SK-N-DZ (cell line): Measurements from ENCODE around the gene ERC1.
A peak's percentile ranks its signal among the peaks of the same experiment; 100 is the strongest.

ENCODE experiments used
- DNase-seq: peaks from one replicate; pipeline ENCODE4 v3.0.0-alpha.2; 2015; ENCODE audit warnings: low spot score

The ERC1 gene

GRCh38 chr12:1382151-1382550 is 391.1 kb downstream of the ERC1 start:
- DNase-seq = no peak

DNA sequence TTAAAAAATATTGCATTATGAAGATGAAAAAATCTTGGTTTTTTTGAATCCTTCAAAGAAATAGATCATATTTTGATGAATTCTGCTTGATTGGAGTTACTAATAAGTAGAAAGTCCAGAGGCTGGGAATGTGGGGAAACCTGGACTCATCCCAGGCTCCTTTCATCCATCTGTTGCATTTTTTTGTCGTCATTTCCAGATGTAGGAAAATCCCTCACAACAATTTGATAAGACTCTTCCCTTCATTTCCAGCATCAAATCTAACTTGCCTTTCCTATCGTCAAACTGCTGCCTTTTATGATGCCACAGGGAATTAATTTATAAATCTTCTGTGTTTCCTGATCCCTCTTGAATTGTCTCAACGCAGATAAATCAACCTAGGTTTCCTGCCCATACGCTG is 391.8 kb downstream of the ERC1 start:
- DNase-seq = no peak

DNA sequence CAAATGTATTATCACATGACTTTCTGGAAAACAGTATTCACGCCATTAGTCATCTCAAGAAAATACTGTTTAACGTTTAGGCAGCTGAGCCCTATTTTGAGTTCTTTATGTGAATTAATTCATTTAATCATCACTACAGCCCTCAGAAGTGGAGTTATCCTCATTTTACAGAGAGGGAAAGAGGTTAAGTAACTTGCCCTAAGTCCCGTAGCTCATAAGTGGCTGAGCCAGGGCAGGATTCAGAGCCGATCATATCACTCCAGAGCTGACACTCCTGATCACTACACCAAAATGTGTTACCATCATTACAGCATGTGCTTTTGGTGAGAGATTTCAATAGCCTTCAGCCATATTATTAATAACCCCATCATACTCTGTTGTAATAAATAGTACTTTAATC is 392.7 kb downstream of the ERC1 start:
- no peak for DNase-seq

GRCh38 chr12:1384910-1385309 is 393.9 kb downstream of the ERC1 start:
- DNase-seq = no peak

- peak; percentile 34 for DNase-seq
Observed at GRCh38 chr12:1391722-1392121, 400.7 kb downstream of the ERC1 start.

GRCh38 chr12:1395421-1395955 is 404.5 kb downstream of the ERC1 start:
- no peak for DNase-seq

DNA sequence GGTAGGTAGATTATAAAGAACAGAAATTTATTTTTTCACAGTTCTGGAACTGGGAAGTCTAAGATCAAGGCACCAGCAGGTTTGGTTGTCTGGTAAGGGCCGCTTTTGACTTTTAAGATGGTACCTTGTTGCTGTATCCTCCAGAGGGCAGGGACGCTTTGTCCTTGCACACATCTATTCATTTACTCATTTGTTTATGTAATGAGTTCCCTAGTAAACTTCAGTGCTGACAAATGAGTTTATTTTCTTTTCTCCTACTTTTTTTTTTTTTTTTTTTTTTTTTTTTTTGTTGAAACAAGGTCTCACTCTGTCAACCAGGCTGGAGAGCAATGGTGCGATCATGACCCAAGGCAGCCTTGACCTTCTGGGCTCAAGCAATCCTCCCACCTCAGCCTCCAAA is 407.6 kb downstream of the ERC1 start:
- no peak for DNase-seq

DNA sequence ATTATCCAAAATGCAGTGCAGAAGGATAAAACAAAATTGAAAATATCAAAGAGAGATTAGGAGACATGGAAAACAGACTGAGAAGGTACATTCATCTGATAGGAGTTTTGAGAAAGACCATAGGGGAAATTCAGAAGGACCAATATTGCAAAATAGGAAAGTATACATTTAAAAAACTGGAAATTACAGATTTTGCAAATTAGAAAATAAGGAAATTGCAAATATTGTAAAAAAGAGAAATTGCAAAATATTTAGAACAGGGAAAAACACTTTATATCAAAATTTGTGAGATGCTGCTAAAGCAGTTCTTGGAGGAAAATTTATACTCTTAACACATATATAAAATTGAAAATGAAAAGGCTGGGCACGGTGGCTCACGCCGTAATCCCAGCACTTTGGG is 410.9 kb downstream of the ERC1 start:
- DNase-seq = no peak

- no peak for DNase-seq
Observed at GRCh38 chr12:1403417-1403816, 412.4 kb downstream of the ERC1 start.

- DNase-seq = no peak
Observed at GRCh38 chr12:1405619-1406018, 414.6 kb downstream of the ERC1 start.

DNA sequence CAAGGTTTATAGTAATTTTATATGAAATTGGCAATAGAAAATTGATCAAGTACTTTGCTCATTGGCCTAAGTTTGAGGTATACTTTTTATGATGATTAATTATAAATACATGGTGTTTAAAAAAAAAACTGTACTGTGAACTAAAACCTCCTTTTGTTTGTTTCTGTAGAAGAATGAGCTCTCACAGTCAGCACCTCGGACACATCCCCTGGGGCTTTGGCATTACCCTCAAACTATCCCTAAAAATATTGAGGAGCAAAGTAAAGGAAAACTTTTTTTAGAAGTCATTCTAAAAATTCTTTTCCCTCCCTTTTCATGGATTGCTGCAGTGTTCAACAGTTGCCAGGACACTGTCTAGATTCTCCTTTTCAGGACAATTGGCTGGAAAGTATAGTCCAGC is 419.8 kb downstream of the ERC1 start:
- no peak for DNase-seq

GRCh38 chr12:1413930-1414329 is 422.9 kb downstream of the ERC1 start:
- no peak for DNase-seq

DNA sequence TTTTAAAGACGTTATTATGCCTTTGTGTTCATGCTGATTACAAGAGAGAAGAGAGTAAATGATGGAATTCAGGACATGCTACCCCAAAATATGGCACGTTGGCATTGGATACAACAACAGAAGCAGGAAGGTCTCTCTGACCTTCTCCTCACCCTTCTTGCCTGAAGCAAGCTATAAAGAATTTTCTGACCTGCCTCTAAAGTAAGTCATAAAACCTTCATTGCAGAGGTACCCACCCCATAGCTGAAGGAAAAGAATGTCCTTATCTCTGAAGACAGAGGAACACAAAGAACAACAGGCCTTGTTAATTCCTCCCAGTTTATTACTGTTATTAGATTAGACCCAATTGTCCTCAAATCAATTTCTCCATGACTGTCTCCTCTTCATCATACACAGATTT is 427.1 kb downstream of the ERC1 start:
- no peak for DNase-seq

DNA sequence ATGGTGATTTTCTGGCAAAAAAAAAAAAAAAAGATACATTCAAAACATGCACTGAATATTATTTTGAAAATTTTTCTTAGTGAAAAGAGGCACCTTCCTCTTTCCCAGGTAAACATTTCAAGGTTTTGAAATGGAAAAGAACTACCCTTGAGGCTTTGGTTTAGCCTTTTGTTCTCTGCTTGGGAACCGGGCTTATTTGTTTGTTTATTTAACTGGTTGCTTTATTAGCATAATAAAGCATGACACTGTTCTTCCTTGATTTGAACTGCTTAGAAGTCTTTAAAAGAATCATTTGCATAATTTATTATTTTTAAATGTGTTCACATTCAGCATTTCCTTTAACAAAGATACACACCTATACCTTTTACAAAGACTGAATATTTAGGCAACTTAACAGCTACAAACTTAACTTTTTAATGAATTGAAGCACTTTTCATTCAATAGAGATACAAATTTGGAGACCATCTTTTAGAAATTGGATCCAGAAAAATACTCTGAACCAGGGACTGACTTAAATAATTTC is 428.9 kb downstream of the ERC1 start:
- DNase-seq = no peak

DNA sequence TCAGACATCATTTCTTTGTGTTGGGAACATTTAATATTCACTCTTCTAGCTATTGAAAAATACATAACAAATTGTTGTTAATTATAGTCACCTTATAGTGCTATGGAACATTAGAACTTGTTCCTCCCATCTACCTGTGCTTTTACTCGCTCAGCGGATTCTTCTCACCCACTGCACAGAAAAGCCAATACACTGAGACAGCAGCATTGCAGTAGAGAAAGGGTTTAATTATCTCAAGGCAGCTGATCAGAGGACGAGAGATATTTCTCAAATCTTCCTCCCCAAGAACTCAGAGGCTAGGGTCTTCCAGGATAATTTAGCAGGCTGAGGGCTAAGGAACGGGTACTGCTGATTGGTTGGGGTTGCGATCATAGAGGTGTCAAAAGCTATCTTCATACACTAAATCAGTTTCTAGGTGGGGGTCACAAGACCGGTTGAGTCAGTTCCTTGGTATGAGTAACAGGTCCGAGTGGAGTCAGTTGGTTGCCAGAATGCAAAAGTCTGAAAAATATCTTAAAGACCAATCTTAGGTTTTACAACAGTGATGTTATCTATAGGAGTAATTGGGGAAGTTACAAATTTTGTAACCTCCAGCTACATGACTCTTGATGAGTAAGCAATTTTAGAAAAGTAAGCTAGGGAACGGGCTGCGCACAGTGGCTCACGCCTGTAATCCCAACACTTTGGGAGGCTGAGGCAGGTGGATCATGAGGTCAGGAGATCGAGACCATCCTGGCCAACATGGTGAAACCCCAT is 430.2 kb downstream of the ERC1 start:
- DNase-seq = no peak

GRCh38 chr12:1422604-1423315 is 431.7 kb downstream of the ERC1 start:
- no peak for DNase-seq

DNA sequence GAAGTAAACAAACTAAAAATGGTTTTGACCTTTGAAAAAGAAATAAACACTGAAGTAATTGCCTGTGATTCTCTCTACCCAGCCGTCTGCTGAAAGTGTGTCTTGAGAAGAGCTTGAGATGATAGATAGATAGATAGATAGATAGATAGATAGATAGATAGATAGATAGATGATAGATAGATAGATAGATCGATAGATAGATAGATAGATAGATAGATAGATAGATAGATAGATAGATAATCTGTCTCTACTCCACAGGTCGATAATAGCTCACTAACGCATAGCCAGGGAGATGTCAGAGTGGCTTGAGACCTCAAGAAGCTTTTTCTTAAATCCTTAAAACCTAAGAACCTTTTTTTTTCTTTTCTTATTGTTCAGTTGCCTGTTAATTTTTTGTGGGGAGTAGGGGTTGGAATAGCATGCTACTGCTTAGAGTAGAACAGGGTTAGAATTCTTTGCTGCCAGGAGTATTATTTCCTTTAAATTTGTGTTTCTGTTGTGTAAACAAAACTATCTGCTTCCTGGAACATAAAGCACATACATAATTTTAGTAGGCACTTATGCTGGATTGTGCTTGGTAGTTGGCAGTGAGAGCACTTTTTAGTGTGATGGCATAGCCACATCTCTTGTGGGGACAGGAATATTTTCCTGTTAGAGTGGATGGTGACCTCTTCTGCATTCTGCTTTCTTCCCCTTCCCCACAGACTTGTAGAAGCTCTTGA is 433.8 kb downstream of the ERC1 start:
- DNase-seq = no peak

- no peak for DNase-seq
Observed at GRCh38 chr12:1425396-1425729, 434.3 kb downstream of the ERC1 start.

DNA sequence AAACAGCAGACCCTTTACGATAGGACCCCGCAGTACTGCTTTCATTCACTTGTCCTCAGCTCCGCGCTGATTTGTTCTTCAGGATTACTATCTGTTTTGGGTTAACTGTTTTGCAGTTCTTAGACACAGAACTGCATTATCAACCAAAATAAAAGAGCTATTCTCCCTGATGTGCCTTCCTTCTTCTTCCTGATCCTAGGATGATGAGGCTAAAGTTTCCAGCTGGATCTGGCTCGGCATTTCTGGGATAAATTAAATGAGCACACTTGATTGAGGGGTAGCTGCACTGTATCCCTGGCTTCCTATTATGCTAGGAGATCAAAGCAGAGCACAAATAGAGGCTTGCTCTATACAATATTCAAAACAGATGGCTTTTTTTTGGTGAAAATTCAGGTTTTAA is 437.6 kb downstream of the ERC1 start:
- no peak for DNase-seq

- DNase-seq = no peak
Observed at GRCh38 chr12:1429980-1430379, 439.0 kb downstream of the ERC1 start.

GRCh38 chr12:1434296-1434955 is 443.4 kb downstream of the ERC1 start:
- no peak for DNase-seq

- DNase-seq = no peak
Observed at GRCh38 chr12:1435044-1435443, 444.0 kb downstream of the ERC1 start.
